Measurements from ENCODE around the gene CNST.
"Not testable (repeated sequence)": the region's sequence is repeated elsewhere in the genome, so short reads cannot be mapped to it uniquely, and the experiment has no call there.

The CNST gene

GRCh38 chr1:246631426-246631825, 65.2 kb downstream of the CNST start:
- FAIRE-seq: no peak

DNA sequence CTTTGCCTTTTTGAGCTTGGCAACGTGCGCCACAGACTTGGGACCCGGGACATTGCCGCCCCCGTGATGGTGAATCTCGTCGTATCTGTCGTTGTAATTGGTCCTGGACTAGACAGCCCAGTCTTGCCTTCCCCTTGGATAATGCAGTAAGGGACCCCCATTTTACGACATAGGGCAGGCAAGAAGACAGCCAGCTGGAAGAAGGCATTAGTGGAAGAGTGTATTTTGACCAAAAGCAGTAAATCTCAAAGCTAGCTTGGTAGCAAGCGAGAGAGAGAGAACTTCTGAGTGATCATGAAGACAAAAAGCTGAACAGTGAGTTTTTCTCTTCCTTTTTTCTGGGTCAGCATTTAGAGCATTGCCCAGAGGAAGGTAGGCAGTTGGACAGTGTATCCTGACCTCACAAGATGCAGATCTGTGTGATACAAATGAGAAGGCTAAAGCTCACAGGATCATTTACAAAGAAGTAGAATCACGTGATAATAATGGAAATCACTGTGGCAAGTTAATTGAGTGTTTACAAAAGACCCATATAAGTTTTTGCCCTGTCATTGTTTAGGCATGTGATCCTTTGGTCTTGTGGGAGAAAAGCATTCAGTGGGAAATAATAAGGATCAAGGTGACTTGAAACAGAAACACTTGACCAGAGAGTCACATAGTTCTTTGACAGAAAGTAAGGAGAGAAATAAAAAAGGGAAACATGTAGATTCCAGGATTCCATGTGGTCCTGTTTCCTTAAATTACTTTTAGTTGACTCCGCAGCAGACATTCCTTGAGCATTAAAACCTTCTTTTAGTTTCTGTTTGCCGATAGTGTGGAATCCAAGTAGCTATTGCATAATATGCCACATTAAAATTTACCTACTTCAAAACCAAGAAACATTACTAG, 66.3 kb downstream of the CNST start:
- no peak for FAIRE-seq

DNA sequence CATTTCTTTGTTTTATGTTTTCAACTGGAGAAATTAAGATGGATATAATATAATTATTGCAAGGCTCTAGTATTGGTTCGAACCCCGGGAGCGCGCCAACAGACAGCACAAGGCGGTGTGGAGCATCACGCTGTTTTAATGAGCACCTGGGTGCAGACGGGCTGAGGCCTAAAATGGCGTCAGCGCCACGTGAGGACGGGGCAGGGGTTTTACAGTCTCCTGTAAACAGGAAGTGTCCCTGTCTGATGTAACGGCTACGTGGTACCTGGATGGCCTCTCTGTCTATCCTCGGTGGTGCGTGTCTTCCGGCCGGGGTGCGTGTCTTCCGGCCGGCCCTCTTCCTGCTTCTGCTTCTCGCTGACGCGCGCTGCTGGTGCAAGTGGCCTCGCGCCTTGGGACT, 68.4 kb downstream of the CNST start:
- FAIRE-seq: not testable (repeated sequence)

DNA sequence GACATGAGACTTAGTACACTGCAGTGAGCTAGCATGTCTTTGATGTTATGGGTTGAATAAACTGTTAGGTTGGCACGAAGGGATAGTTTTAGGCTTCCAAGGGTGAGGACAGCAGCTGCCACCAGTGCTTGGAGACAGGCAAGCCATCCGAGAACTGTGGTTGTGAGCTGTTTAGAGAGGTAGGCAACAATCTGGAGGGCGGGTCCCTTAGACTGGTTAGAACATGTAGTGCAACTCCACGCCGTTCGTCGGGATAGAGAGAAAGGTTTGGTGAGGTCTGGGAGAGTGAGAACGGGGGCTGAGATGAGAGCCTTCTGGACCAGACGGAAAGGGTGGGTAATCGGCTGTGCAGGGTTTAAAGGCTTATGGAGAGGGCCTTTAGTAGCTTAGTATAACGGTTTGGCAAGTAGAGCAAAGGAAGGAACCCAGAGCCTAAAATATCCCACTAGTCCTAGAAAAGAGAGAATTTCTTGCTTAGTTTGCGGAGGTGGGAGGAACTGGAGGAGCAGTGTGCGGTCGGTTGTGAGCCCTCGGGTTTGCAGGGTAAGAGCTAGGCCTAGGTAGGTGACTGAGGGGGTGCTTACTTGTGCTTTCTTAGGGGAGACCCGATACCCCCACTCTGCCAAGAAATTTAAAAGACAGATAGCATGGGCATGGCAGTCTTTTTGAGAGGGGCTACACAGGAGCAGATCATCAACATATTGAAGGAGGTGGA, 72.8 kb downstream of the CNST start:
- no peak for FAIRE-seq

GRCh38 chr1:246639732-246640131, 73.5 kb downstream of the CNST start:
- no peak for FAIRE-seq

DNA sequence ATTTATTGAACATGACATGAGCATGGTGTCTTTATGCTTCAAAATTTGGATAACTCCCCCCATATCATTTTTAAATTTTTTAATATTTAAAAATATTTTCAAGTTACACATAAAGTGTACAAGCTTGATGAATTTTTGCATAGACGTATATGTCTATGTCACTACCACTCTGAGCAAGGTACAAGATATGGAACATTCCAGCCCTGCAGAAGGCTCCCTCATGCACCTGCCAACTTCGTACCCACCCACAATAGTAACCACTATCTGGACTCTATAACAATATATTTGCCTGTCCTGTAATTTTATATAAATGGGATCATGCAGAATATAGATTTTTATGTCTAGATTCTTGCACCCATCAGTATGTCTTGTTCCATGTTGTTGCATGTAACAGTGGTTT, 74.5 kb downstream of the CNST start:
- no peak for FAIRE-seq

DNA sequence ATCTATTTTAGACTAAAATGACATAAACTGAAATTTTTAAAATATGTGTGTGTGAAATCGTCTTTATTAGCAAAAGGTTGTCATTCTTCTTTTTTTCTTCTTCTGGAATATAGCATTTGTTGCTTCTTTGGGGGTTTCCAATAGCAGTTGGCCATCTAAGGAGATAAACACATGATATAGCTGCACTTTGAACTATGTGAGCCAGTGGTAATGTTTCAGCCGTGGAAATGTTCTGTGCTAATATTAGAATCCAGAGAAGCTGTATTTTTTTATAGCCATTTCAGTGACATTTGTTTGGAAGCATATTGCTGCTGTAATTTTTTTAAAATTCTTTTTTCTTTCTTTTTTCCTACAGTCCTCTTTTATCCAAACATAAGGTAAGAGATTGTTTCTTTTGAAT, 75.1 kb downstream of the CNST start:
- FAIRE-seq: no peak

- FAIRE-seq: no peak
Observed at GRCh38 chr1:246642719-246643118, 76.5 kb downstream of the CNST start.

- FAIRE-seq: no peak
Observed at GRCh38 chr1:246647113-246647512, 80.9 kb downstream of the CNST start.

DNA sequence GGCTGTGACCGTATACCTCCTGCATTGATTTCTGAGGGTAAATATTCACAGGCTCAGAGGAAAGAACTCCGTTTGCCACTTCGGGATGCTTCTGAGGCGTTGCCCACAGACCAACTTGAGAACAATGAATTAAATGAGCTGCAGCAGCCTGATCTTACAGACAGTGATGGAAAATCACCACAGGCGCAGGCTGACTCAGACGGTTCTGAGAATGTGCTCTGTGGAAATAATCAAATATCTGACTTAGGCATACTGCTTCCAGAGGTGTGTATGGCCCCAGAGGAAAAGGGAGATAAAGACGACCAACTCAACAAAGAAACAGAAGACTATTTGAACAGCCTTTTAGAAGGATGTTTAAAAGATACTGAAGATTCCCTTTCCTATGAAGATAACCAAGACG, 81.3 kb downstream of the CNST start:
- no peak for FAIRE-seq

GRCh38 chr1:246651012-246651695, 84.9 kb downstream of the CNST start:
- no peak for FAIRE-seq

GRCh38 chr1:246658567-246658966, 92.3 kb downstream of the CNST start:
- no peak for FAIRE-seq

- FAIRE-seq: no peak
Observed at GRCh38 chr1:246659594-246660140, 93.4 kb downstream of the CNST start.

- no peak for FAIRE-seq
Observed at GRCh38 chr1:246661451-246661850, 95.2 kb downstream of the CNST start.

- no peak for FAIRE-seq
Observed at GRCh38 chr1:246667773-246668172, 101.5 kb downstream of the CNST start.

GRCh38 chr1:246669659-246670058, 103.4 kb downstream of the CNST start:
- FAIRE-seq: no peak

DNA sequence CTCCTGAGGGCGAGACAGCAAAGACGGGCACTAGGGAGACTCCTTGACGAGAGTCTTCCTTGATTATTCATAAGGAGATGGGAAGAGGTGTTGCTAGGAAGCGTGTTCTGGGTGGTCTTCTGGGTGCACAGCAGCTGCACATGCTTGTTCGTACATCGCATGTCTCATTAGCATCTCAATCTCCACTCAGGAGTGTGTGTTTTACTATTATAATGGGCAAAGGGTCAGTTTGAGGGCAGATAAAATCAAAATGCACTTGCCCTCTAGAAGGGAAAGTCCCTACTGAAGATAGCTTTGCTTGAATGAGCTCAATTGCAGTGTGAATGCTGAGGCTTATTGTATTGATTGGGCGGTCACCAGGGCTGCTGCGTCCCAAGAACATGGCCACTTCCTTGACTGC, 107.8 kb downstream of the CNST start:
- FAIRE-seq: no peak

GRCh38 chr1:246677842-246678241, 111.6 kb downstream of the CNST start:
- FAIRE-seq: no peak

- FAIRE-seq: no peak
Observed at GRCh38 chr1:246678816-246679793, 112.8 kb downstream of the CNST start.

DNA sequence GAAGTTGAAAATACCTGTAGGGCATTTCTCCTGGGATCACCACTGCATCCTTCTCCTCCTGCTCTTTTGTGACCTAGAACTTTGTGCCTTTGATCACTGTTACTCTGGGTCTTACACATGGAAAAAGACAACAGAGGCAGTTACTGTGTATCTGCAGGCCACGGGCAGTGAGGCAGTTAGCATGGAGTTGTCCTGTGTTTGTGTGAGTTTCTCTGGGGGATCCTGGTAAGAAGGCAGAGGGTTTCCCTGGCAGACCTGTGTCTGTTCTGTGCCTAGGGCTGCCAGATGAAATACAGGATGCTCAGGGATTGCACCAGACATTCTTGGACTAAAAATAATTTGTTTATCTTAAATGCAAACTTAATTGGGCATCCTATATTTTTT, 113.5 kb downstream of the CNST start:
- no peak for FAIRE-seq

GRCh38 chr1:246680190-246680589, 113.9 kb downstream of the CNST start:
- FAIRE-seq: no peak

GRCh38 chr1:246680696-246681130, 114.5 kb downstream of the CNST start:
- no peak for FAIRE-seq

Data from G401.6 (cell line).